Endothelial cell of umbilical vein (primary cell): Measurements from ENCODE around the gene PAIP2. TPM values are rescaled to one million over a fixed set of nuclear protein-coding genes. Genes with fewer than 3 reads are reported as not detected.

Experiments used
- BruUV-seq: library from RNA; stranded (reverse); fragments of 400-500 nt; replicated peaks from 2 replicates; lab custom pipeline; 2021; lab: Mats Ljungman, UMichigan
- CTCF ChIA-PET: fragments of 300-600, 350-600 bp; sonication (Branson Sonifier 250); formaldehyde crosslinking; loops from one replicate; lab custom pipeline; 2021; ENCODE audit warnings: antibody characterized with exemption, inconsistent platforms; lab: Charles Lee
- POLR2A ChIA-PET: fragments of 300-600, 350-600 bp; sonication (Branson Sonifier 250); formaldehyde crosslinking; loops from one replicate; lab custom pipeline; 2021; ENCODE audit warnings: antibody characterized with exemption, inconsistent platforms; lab: Charles Lee
- DNase-seq: peaks from one replicate; pipeline ENCODE4 v3.0.0-alpha.2; 2011; ENCODE audit warnings: low read depth, low spot score
- FAIRE-seq: peaks from 2 replicates; lab custom pipeline; 2011; peaks lifted over from hg19 to GRCh38; lab: Jason Lieb, UNC
- H2AFZ ChIP-seq: 2 replicates; pipeline ENCODE4 v1.6.0; 2012; ENCODE audit warnings: low read depth, low read length, control low read depth, inconsistent platforms
- H3K27ac ChIP-seq: 2 replicates; pipeline ENCODE4 v1.5.1; 2011; ENCODE audit warnings: low read depth, mild to moderate bottlenecking, control low read depth, low read length, moderate library complexity; ENCODE audit not compliant: insufficient read depth
- H3K27me3 ChIP-seq, 2 experiments: 2 replicates each; pipeline versions ENCODE4 v1.6.0 to v1.6.1; 2011; ENCODE audit warnings: low read length in 2 of 2, mixed read lengths in 1 of 2; ENCODE audit not compliant: control insufficient read depth in 2 of 2, insufficient read depth in 2 of 2
- H3K36me3 ChIP-seq, 2 experiments: 2 replicates in 1 of 2; 3 replicates in 1 of 2; pipeline ENCODE4 v1.5.1; 2011; ENCODE audit warnings: low read length in 2 of 2, mild to moderate bottlenecking in 1 of 2, moderate library complexity in 1 of 2; ENCODE audit not compliant: control insufficient read depth in 2 of 2, insufficient read depth in 2 of 2; ENCODE audit errors: extremely low read depth in 1 of 2
- H3K4me1 ChIP-seq: 3 replicates; pipeline ENCODE4 v1.5.1; 2011; ENCODE audit warnings: mild to moderate bottlenecking, low read length; ENCODE audit not compliant: control insufficient read depth, insufficient read depth; ENCODE audit errors: extremely low read depth
- H3K4me2 ChIP-seq: 2 replicates; pipeline ENCODE4 v1.6.1; 2011; ENCODE audit warnings: low read length, control low read depth, mixed read lengths; ENCODE audit not compliant: insufficient read depth
- H3K4me3 ChIP-seq, 3 experiments: fragments of 200-600 bp in 1 of 3; sonication (generic), shearing (Covaris generic) in 1 of 3; replicated peaks in 1 of 3; 2 replicates each; pipeline ENCODE4 v1.5.1; 2011 to 2016; ENCODE audit warnings: control low read depth in 3 of 3, low read length in 3 of 3, mild to moderate bottlenecking in 2 of 3, inconsistent platforms in 1 of 3, low read depth in 1 of 3, moderate library complexity in 1 of 3; ENCODE audit not compliant: insufficient read depth in 1 of 3
- H3K79me2 ChIP-seq: 2 replicates; pipeline ENCODE4 v1.6.0; 2012; ENCODE audit warnings: low read length, inconsistent platforms; ENCODE audit not compliant: control insufficient read depth, insufficient read depth
- H3K9ac ChIP-seq: replicated peaks from 2 replicates; pipeline ENCODE3; 2011; ENCODE audit warnings: low read length, control low read depth; ENCODE audit not compliant: insufficient read depth; ENCODE audit errors: extremely low read depth
- H3K9me1 ChIP-seq: replicated peaks from 3 replicates; pipeline ENCODE4 v1.6.0; 2011; ENCODE audit warnings: mild to moderate bottlenecking, low read length; ENCODE audit not compliant: control insufficient read depth, insufficient read depth; ENCODE audit errors: extremely low read depth
- H3K9me3 ChIP-seq: replicated peaks from 2 replicates; pipeline ENCODE4 v1.5.1; 2012; ENCODE audit warnings: low read length, inconsistent platforms; ENCODE audit not compliant: control insufficient read depth, insufficient read depth
- H4K20me1 ChIP-seq: replicated peaks from 2 replicates; pipeline ENCODE3; 2011; ENCODE audit warnings: mild to moderate bottlenecking, low read length; ENCODE audit not compliant: control insufficient read depth, insufficient read depth; ENCODE audit errors: extremely low read depth
- EZH2 ChIP-seq: IDR thresholded peaks from 2 replicates; pipeline ENCODE4 v1.6.1; 2012; ENCODE audit warnings: borderline replicate concordance, low read depth, mild to moderate bottlenecking, moderate library complexity, low read length, inconsistent platforms; ENCODE audit not compliant: severe bottlenecking
- POLR2A ChIP-seq: IDR thresholded peaks from 2 replicates; pipeline ENCODE4 v1.6.1; 2012; ENCODE audit warnings: low read depth, mild to moderate bottlenecking, control low read depth, low read length
- dilution Hi-C: fragments of 300-500 bp; cut with MboI; formaldehyde crosslinking; loops from one replicate; pipeline ENCODE4 v1.15.0; 2019; ENCODE audit warnings: low sequenced_read_pairs; ENCODE audit not compliant: extremely low pct_ligation_motif_present
- intact Hi-C: fragments of 100-400 bp; cut with micrococcal nuclease; formaldehyde crosslinking; loops from one replicate; pipeline ENCODE4 v1.10.0; 2022
- polyA plus RNA-seq, 4 experiments: library from polyadenylated mRNA; depleted of rRNA in 3 of 4; stranded (reverse) in 3 of 4; unstranded in 1 of 4; fragments of >200 nt; gene quantifications; 2 replicates each; pipeline versions ENCODE4 v1.2.1 to v1.2.3, GENCODE V29; 2011 to 2012; ENCODE audit warnings: missing spikeins in 1 of 4
- total RNA-seq: library from RNA; stranded (reverse); gene quantifications from 2 replicates; pipeline ENCODE4 v1.2.3, GENCODE V29; 2021
- TF ChIP-seq, protein P1 (sequence below), 2 donors: IDR thresholded peaks; 1 replicate in 1 of 2; 2 replicates in 1 of 2; pipeline ENCODE4 v1.5.1; 2011; ENCODE audit warnings: low read length in 2 of 2, mild to moderate bottlenecking in 2 of 2, moderate library complexity in 2 of 2, control low read depth in 1 of 2, inconsistent platforms in 1 of 2, low read depth in 1 of 2; ENCODE audit not compliant: insufficient read depth in 1 of 2; ENCODE audit errors: extremely low read depth in 1 of 2

The PAIP2 gene
- total and polyA plus RNA-seq, 2 donors (not counting 3 experiments of a cell fraction or from before 2014, with no cell fraction given): 52.1 to 80.4 TPM

DNA sequence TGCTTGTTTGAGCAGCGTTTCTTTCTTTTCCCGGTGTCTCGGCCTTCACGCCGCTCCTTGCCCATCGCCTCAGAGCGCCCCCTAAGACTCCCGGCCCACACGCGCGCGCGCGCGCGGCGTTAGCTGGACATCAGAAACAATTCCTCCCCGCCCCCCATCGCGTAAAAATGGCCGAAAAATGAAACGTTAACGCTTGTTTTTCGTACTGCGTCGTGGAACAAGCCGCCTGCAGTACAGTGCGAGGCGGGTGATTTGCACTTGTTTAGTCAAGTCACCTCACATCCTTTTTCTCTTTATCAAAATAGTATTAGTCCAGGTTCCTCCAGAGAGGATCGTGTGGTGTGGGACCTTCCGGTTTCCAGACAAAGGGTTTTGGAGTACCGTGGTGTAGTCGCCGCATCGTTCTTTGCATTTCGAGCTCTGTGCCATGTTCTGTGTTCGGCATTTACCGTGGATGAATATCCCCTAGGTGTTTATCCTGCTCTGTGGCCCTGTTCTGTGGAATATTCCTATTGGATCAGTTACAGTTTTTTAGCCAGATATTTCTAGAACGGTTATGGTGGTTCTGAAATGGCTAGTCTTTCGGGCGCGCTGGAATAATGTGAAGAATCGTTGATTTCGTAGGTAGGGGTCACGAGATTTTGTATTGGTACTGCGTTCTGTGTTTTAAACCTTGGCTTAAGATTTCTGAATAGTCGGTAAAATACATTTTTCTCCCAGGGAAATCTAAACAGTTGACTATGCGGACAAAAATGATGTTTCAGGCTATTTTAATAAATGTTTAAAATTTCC lies 47.1 kb upstream of the PAIP2 start:
- H3K27me3 ChIP-seq: no peaks in the 10 kb centered on the region
- ChIA-PET CTCF (interaction anchor here (1.0 to 2.4 kb wide), 9 partner anchors 8 to 719 kb away, joined by 3 to 12 read pairs (median 4); partner anchors contain the start of genes HSPA9 and PAIP2), POLR2A (interaction anchor here (0.7 to 1.7 kb wide), 4 partner anchors 11 to 751 kb away, joined by 3 to 17 read pairs (median 3); partner anchors contain the start of genes ETF1 and PAIP2)
- FAIRE-seq: peak; percentile 28
- peaks cover 29% of the 10 kb centered on the region for H4K20me1 ChIP-seq
- TSS peak; percentile 37 for BruUV-seq
- H3K9ac ChIP-seq: peak overlapping the region; percentile 100
- no peaks in the 10 kb centered on the region for H3K36me3 ChIP-seq
- peaks cover 21% of the 10 kb centered on the region for H3K4me1 ChIP-seq
- peak; percentile 83 for DNase-seq
- H3K79me2 ChIP-seq: peaks cover 62% of the 10 kb centered on the region
- H2AFZ ChIP-seq: no peak overlapping the region
- peak overlapping the region; percentile 78 to 93 (median 90) for H3K4me3 ChIP-seq
- dilution Hi-C loops: no loop called here
- H3K9me3 ChIP-seq: no peaks in the 10 kb centered on the region
- H3K4me2 ChIP-seq: peak overlapping the region; percentile 96
- H3K9me1 ChIP-seq: no peaks in the 10 kb centered on the region
- TF ChIP-seq, protein P1, sequence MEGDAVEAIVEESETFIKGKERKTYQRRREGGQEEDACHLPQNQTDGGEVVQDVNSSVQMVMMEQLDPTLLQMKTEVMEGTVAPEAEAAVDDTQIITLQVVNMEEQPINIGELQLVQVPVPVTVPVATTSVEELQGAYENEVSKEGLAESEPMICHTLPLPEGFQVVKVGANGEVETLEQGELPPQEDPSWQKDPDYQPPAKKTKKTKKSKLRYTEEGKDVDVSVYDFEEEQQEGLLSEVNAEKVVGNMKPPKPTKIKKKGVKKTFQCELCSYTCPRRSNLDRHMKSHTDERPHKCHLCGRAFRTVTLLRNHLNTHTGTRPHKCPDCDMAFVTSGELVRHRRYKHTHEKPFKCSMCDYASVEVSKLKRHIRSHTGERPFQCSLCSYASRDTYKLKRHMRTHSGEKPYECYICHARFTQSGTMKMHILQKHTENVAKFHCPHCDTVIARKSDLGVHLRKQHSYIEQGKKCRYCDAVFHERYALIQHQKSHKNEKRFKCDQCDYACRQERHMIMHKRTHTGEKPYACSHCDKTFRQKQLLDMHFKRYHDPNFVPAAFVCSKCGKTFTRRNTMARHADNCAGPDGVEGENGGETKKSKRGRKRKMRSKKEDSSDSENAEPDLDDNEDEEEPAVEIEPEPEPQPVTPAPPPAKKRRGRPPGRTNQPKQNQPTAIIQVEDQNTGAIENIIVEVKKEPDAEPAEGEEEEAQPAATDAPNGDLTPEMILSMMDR (IDR thresholded peaks at IDR 0.05; ENCODE audit: extremely low read depth in 1 of 2, insufficient read depth in 1 of 2, low read depth in 1 of 2, low read length in 2 of 2): peak; percentile 15 to 55
- TF ChIP-seq EZH2 (no peak), POLR2A (peak; percentile 42)
- H3K27ac ChIP-seq: peak overlapping the region; percentile 98
- intact Hi-C loops: loop anchor here (1.0 to 5.0 kb wide), 2 partner anchors 20 to 98 kb away; no protein-coding TSS in a partner anchor
